WERI-Rb-1 (cell line): ENCODE data around the gene ZBTB7C.
A peak's percentile ranks its signal among the peaks of the same experiment; 100 is the strongest.

Experiments
- DNase-seq: peaks from one replicate; pipeline ENCODE4 v3.0.0-alpha.2; 2020
- H3K27ac ChIP-seq: fragments of 250-450 bp; sonication (Bioruptor Pico); 2 replicates; pipeline ENCODE4 v1.5.1; 2020; ENCODE audit warnings: mild to moderate bottlenecking, moderate library complexity
- H3K27me3 ChIP-seq: fragments of 250-450 bp; sonication (Bioruptor Pico); 2 replicates; pipeline ENCODE4 v1.5.1; 2021; ENCODE audit warnings: mild to moderate bottlenecking, low read depth, moderate library complexity; ENCODE audit not compliant: insufficient read depth, severe bottlenecking
- H3K36me3 ChIP-seq: fragments of 250-450 bp; sonication (Bioruptor Pico); 2 replicates; pipeline ENCODE4 v1.5.1; 2020; ENCODE audit warnings: mild to moderate bottlenecking, moderate library complexity
- H3K4me3 ChIP-seq: 2 replicates; pipeline ENCODE4 v1.5.1; 2011; ENCODE audit warnings: low read depth, mild to moderate bottlenecking, control low read depth, low read length
- H3K9me3 ChIP-seq: fragments of 250-450 bp; sonication (Bioruptor Pico); 2 replicates; pipeline ENCODE4 v1.5.1; 2021; ENCODE audit warnings: mild to moderate bottlenecking, moderate library complexity; ENCODE audit not compliant: severe bottlenecking
- TF ChIP-seq, protein P1 (sequence below): IDR thresholded peaks from 2 replicates; pipeline ENCODE4 v1.5.1; 2011; ENCODE audit warnings: low read depth, mild to moderate bottlenecking, control low read depth, inconsistent platforms, low read length

The ZBTB7C gene

DNA sequence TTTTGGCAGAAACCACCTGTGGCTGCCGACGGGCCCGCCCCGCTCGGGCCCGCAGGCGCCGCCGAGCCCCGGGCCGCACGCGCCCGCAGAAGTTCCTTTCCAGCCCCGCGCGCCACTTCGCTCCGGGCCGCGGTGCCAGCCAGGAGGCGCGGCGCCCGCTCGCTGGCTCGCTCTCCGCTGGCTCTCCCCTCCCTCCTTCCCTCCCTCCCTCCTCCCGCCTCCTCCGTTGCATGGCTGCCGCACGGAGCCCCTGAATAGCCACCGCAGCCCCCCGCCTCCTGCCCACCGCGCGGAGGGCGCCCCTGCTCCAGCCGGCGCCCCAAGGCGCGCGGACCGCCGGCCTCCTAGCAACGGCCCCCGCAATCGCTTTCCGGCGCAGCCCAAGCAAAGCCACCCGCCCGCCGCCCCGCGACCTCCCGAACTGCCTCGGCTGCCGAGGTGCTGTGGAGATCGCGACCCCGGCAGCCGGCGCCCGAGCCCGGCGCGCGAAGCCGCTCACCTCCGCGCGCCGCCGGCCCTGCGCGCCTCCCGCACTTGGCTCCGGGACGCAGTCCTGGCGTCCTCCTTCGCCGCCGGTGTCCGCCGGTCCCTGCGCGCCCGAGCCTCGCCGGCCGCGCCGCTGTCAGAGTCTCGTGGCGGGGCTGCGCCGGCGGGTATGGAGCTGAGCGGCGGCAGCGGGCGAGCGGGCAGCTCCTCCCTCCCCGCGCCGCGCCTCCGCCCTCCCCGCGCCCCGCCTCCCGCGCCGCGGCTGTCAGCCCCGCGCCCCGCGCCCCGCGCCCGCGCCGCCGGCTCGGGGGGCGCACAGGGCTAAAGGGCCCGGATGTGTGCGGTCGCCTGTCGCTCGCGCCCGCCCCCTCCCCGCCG, at the start of gene ZBTB7C:
Gene ZBTB7C (minus strand): TSS at position 657 of the 864 bp plus-strand sequence.
- no peaks in the 10 kb centered on the region for H3K9me3 ChIP-seq
- peaks cover 28% of the 10 kb centered on the region for H3K27me3 ChIP-seq
- peak; percentile 53 for DNase-seq
- no peaks in the 10 kb centered on the region for H3K36me3 ChIP-seq
- peak within 1 kb of the TSS; percentile 42 for H3K4me3 ChIP-seq
- no peak within 1 kb of the TSS for H3K27ac ChIP-seq
- TF ChIP-seq, protein P1, sequence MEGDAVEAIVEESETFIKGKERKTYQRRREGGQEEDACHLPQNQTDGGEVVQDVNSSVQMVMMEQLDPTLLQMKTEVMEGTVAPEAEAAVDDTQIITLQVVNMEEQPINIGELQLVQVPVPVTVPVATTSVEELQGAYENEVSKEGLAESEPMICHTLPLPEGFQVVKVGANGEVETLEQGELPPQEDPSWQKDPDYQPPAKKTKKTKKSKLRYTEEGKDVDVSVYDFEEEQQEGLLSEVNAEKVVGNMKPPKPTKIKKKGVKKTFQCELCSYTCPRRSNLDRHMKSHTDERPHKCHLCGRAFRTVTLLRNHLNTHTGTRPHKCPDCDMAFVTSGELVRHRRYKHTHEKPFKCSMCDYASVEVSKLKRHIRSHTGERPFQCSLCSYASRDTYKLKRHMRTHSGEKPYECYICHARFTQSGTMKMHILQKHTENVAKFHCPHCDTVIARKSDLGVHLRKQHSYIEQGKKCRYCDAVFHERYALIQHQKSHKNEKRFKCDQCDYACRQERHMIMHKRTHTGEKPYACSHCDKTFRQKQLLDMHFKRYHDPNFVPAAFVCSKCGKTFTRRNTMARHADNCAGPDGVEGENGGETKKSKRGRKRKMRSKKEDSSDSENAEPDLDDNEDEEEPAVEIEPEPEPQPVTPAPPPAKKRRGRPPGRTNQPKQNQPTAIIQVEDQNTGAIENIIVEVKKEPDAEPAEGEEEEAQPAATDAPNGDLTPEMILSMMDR, result no peak

DNA sequence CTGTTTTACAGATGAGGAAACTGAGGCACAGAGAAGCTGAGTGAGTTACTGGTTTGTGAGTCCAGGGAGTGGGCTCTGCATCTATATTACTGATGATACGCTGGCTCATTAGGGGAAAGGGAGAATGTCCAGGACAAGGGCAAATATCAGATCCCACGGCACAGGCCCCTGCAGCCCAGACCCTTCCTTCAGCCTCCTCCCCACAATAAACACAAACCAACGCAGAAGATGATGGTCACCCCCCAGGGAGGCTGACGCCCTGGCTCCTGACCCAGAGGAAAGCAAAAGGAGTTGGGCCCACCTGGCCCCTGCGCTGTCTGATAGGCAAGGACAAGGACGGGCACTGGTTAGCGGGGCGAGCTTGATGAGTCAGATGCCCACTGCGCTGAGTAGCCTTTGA, 47.7 kb upstream of the ZBTB7C start:
- TF ChIP-seq, protein P1, result no peak
- H3K27me3 ChIP-seq, result no peaks in the 10 kb centered on the region
- no peak for DNase-seq
- no peak overlapping the region for H3K4me3 ChIP-seq
- H3K36me3 ChIP-seq, result no peaks in the 10 kb centered on the region
- no peaks in the 10 kb centered on the region for H3K9me3 ChIP-seq
- H3K27ac ChIP-seq, result no peak overlapping the region

DNA sequence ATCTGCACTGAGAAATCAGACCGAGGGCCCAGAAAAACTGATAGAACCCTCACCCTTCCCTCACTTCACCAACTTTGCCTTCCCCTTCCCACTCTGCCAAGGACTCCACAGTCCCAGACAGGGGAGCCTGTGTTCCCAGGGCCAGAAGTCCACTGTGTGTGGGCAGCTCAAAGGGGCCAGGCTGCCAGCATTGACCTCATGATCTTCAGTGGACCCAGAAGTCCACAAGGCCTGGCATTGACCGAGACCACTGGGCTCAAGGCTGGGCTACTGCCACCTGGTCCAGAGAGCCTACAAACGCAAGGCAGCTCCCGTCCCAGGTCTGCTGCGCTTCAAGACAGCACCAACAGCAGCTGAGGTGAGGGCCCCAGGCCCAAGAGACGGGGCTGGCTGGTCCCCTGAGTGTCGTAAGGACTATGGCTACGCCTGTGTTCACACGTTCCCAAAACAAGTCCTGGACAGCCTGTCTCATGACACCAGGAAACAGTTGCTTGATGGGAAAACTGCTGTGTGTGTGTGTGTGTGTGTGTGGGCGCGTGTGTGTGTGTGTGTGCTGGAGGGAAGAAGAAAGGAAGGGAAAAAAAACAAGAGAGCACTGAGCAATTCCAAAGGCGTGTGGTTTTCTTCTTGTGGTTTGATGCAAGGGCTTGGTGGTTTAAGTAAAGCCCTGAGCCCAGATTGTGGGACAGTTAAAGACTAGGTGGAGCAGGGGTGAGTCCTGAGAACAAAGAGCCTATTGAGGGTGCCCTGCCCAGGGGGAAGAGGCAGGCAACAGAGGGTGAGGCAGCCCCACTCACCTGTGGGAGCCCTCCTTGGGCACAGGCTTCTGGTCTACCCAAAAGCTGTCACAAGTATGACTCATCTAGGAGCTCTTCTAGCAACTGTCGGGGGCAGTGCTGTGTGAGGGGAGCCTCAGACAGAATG, 46.6 kb upstream of the ZBTB7C start:
- no peaks in the 10 kb centered on the region for H3K9me3 ChIP-seq
- TF ChIP-seq, protein P1, result no peak
- H3K4me3 ChIP-seq, result no peak overlapping the region
- no peaks in the 10 kb centered on the region for H3K36me3 ChIP-seq
- no peaks in the 10 kb centered on the region for H3K27me3 ChIP-seq
- H3K27ac ChIP-seq, result no peak overlapping the region
- DNase-seq, result no peak

DNA sequence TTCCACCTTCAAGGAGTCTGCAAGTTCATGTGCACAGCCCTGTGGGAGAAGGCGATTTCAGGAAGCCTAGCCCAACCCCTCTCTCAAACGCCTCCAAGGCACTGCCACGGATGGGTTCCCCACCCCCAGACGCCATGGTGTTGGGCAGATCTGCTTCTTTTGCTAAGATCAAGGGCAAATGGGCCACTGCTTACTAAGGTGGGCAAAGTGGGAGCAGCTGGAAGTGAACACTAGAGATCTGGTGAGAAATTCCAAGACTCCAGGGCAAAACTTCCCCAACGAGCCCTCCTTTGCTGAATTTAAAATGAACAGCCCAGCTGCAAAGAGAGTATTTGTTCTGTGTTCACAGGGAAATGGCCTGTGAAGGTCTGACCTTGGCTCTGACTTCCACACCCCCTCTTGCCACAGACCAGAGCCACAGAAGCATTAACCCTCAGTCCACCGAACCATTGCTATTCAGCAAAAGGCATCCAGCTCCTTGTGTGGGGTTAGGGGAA, 45.1 kb upstream of the ZBTB7C start:
- TF ChIP-seq, protein P1, result no peak
- Histone ChIP-seq H3K9me3 (no peaks in the 10 kb centered on the region), H3K4me3 (no peak overlapping the region), H3K27me3 (no peaks in the 10 kb centered on the region), H3K27ac (no peak overlapping the region), H3K36me3 (no peaks in the 10 kb centered on the region)
- DNase-seq, result no peak

DNA sequence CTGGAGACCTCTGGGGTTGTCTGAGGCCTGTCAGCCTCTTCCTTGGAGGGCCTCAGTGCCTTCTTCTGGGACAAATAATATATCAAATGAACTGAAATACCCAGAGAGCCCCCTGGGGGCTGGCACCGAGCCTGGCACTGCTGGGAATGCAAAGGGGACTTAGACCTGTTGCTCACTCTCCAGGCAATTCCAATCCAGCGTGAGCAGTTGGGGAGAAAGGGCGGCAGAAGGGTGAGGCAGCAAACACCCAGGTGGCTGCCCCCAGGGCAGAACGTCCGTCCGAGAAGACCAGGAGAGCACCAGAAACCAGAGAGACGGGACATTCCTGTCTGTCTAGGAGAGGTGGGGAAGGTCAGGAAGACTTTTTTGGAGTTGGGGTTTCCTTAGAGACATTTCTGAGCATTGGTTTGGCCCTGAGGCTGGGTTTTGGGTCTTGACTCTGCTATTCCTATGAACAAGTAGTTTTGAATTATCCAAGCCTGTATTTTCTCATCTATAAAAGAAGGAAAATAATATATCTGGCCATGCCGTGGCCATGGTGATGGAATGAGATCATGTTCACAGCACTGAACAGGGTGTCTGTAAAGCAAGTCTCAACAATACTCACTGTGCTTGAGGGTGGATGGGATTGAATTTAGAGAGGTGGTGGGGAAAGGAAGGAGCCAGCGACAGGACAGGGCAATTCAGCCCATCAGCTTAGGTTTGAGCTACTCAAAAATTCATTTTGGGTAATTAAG, 44.3 kb upstream of the ZBTB7C start:
- TF ChIP-seq, protein P1, result no peak
- DNase-seq, result no peak
- no peaks in the 10 kb centered on the region for H3K27me3 ChIP-seq

More for the DNA sequence above, 44.3 kb upstream of the ZBTB7C start:
- Histone ChIP-seq H3K36me3 (no peaks in the 10 kb centered on the region), H3K9me3 (no peaks in the 10 kb centered on the region), H3K27ac (no peak overlapping the region), H3K4me3 (no peak overlapping the region)
